ENCODE results near the gene C1orf159. TPM values are rescaled to one million over a fixed set of nuclear protein-coding genes. Genes with fewer than 3 reads are reported as not detected.
A peak's percentile ranks its signal among the peaks of the same experiment; 100 is the strongest.

The C1orf159 gene
- total RNA-seq, 2 donors from 2014 or later: 8.8 to 13.2 TPM

DNA sequence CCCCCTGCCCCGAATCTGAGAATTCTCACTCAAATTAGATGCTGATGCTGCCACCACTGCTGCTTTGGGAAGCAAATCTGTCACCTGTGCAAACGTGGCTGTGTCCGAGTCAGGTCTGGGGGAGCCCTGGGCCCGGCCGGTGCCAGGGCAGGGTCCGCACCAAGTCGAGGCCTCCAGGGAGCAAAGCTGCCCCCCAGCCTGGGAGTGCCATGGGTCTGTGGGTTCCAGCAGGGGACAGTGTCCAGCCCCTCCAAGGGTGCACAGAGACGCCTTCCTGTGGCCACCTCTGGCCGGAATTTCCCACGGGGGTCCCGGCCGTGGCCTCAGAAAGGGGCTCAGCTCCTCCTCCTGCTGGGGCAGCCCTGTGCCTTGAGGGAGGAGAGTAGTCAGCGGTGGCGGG, 30.1 kb upstream of the C1orf159 start:
- DNase-seq: no peak
- Histone ChIP-seq H3K9me3 (no peaks in the 10 kb centered on the region), H3K27ac (no peak overlapping the region), H3K27me3 (no peaks in the 10 kb centered on the region), H3K4me1 (no peaks in the 10 kb centered on the region), H3K36me3 (replicated peaks in 1 of 2; ENCODE audit: insufficient read depth in 1 of 2, low read depth in 2 of 2) (no peaks in the 10 kb centered on the region), H3K4me3 (no peak overlapping the region)
- 82 to 83% methylated on average over 2 to 13 of the region's 14 CpGs for WGBS, 2 donors
- no peak for TF ChIP-seq POLR2A (IDR thresholded peaks at IDR 0.05)
- TF ChIP-seq, protein P1, sequence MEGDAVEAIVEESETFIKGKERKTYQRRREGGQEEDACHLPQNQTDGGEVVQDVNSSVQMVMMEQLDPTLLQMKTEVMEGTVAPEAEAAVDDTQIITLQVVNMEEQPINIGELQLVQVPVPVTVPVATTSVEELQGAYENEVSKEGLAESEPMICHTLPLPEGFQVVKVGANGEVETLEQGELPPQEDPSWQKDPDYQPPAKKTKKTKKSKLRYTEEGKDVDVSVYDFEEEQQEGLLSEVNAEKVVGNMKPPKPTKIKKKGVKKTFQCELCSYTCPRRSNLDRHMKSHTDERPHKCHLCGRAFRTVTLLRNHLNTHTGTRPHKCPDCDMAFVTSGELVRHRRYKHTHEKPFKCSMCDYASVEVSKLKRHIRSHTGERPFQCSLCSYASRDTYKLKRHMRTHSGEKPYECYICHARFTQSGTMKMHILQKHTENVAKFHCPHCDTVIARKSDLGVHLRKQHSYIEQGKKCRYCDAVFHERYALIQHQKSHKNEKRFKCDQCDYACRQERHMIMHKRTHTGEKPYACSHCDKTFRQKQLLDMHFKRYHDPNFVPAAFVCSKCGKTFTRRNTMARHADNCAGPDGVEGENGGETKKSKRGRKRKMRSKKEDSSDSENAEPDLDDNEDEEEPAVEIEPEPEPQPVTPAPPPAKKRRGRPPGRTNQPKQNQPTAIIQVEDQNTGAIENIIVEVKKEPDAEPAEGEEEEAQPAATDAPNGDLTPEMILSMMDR (IDR thresholded peaks at IDR 0.05): no peak
- ATAC-seq: no peak
- intact Hi-C loops (cut with DNase I): no loop called here

DNA sequence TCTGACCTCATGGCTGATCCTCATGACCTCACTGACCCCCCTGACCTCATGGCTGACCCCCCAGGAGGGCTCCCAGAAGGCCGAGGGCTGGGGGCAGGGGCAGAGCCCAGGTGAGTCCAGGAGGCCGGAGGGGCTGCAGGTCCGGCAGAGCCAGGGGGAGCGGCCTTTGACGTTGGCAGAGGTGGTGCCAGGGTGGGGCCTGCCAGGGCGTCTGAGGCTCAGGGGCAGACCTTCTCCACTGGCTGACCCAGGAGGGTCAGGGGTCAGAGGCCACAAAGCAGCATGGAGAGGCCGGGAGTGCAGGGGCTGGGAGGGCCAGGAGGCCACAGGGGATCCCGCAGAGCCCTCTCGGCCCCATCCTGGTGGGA, 29.6 kb upstream of the C1orf159 start:
- 88% methylated on average over 6 of the region's 9 CpGs; no CpG with 5 or more reads in 1 of the 2 donors for WGBS, 2 donors
- intact Hi-C loops (cut with DNase I): no loop called here
- Histone ChIP-seq H3K4me1 (no peaks in the 10 kb centered on the region), H3K9me3 (no peaks in the 10 kb centered on the region), H3K27ac (no peak overlapping the region), H3K4me3 (no peak overlapping the region), H3K27me3 (no peaks in the 10 kb centered on the region), H3K36me3 (replicated peaks in 1 of 2; ENCODE audit: insufficient read depth in 1 of 2, low read depth in 2 of 2) (no peaks in the 10 kb centered on the region)
- no peak for ATAC-seq
- no peak for TF ChIP-seq POLR2A (IDR thresholded peaks at IDR 0.05)
- DNase-seq: no peak

DNA sequence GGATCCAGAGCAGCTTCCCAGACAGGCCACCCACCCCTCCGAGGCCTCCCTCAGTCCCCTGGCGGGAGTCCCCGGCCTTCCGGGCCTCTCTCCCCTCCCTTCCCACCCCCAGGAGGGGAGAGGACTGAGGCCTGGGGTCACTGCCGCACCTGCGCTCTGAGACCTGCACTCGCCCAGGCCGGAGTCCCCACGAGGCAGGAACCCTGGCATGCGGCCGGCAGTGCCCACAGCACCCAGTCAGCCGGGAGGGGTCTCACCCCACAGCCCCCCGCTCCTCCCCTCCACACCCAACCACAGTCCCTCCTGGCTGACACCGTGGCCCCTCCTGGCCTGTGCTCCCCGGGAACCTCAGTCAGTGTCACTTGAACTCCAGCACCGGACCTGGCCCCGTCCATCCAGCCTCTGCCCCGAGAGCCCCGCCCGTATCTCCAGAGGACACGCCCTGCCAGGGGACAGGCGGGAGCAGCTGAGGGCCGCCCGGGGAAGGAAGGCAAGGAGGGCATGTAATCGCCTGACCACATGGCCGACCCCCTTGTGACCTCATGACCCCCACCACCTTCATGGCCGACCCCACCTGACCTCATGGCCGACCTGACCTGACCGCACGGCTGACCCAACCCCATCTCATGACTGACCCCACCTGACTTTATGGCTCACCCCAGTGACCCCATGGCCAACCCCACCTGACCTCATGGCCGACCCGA, 29.1 kb upstream of the C1orf159 start:
- no peaks in the 10 kb centered on the region for H3K27me3 ChIP-seq
- no peak for ATAC-seq
- H3K4me1 ChIP-seq: no peaks in the 10 kb centered on the region
- no peaks in the 10 kb centered on the region for H3K9me3 ChIP-seq
- TF ChIP-seq, protein P1 (IDR thresholded peaks at IDR 0.05): no peak
- no peak for TF ChIP-seq POLR2A (IDR thresholded peaks at IDR 0.05)
- H3K36me3 ChIP-seq (replicated peaks in 1 of 2; ENCODE audit: insufficient read depth in 1 of 2, low read depth in 2 of 2): no peaks in the 10 kb centered on the region
- intact Hi-C loops (cut with DNase I): no loop called here
- H3K4me3 ChIP-seq: no peak overlapping the region
- no peak for DNase-seq
- peak overlapping the region in 1 of 4 donors; percentile 70 for H3K27ac ChIP-seq
- 69% methylated on average over 23 of the region's 32 CpGs; no CpG with 5 or more reads in 1 of the 2 donors for WGBS, 2 donors

DNA sequence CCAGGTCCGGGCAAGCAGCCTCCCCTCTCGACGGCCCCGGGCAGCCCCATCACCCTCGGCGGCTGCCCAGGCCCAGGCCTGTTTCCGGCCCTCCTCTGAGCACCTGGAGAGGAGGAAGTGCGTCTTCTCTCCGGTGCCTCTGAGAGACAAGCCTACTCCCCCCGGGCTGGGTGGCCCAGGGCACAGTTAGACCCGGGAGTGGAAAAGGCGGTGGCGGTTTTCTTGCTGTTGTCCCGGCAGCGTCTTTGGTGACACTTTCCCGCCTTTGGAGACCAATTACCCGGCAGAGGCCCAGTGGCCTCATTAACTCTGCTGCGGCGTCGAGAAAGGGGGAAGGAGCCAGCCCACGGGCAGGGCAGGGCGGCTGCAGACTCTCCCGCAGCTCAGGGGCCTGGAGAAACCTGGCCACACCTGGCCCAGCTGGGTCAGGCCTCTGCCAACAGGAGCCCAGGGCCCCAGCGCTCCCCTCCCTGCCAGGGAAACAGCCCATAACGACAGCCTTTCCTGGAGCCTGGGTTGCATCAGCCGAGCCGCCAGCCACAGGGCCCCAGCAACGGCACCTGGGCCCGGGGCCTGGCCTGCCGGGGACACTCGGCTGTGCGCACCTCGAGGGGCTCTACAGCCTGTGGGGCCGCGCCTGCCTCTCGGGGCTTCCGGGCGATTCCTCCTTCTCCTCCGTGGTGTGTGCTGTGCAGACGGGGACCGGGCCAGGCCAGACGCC, 28.4 kb upstream of the C1orf159 start:
- DNase-seq (no peak), ATAC-seq (no peak)
- no peaks in the 10 kb centered on the region for H3K27me3 ChIP-seq
- 54 to 87% methylated on average over 6 to 41 of the region's 42 CpGs for WGBS, 2 donors
- H3K4me1 ChIP-seq: no peaks in the 10 kb centered on the region
- H3K36me3 ChIP-seq (replicated peaks in 1 of 2; ENCODE audit: insufficient read depth in 1 of 2, low read depth in 2 of 2): no peaks in the 10 kb centered on the region
- intact Hi-C loops (cut with DNase I): no loop called here
- H3K27ac ChIP-seq: peak overlapping the region in 2 of 4 donors; percentile 40 to 70
- no peak overlapping the region for H3K4me3 ChIP-seq
- H3K9me3 ChIP-seq: no peaks in the 10 kb centered on the region
- TF ChIP-seq POLR2A (IDR thresholded peaks at IDR 0.05): no peak
- TF ChIP-seq, protein P1 (IDR thresholded peaks at IDR 0.05): no peak

DNA sequence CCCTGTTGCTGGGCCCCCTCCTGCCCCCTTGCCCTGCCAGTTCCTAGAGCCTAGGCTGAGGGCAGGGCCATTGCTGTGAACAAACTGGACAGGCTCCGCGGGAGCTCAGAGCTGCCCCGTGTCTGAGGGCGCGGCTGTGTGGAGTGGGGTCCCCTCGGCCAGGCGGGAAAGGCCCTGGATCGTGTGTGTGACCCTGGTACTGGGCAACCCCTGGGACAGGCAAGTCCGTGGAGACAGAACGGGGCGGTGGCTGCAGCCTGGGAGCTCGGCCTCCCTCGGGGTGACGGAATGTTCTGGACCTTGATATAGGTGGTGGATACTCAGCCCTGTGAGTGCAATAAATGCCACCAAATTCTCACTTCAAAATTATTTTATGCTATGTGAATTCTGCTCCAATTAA, 27.7 kb upstream of the C1orf159 start:
- Histone ChIP-seq H3K36me3 (replicated peaks in 1 of 2; ENCODE audit: insufficient read depth in 1 of 2, low read depth in 2 of 2) (no peaks in the 10 kb centered on the region), H3K27me3 (no peaks in the 10 kb centered on the region), H3K9me3 (no peaks in the 10 kb centered on the region), H3K27ac (peak overlapping the region in 1 of 4 donors; percentile 70), H3K4me3 (no peak overlapping the region), H3K4me1 (no peaks in the 10 kb centered on the region)
- intact Hi-C loops (cut with DNase I): no loop called here
- DNase-seq (no peak), ATAC-seq (no peak)
- 86 to 92% methylated on average over 11 to 14 of the region's 14 CpGs for WGBS, 2 donors
- TF ChIP-seq, protein P1 (IDR thresholded peaks at IDR 0.05): no peak
- TF ChIP-seq POLR2A (IDR thresholded peaks at IDR 0.05): no peak
